OCI-LY7 (cell line): Measurements from ENCODE around the gene MPC1.

ENCODE experiments used
- CTCF ChIP-seq: fragments of 200-600 bp; sonication (generic); conservative IDR thresholded peaks from 2 replicates; pipeline ENCODE4 v1.5.1; 2014; ENCODE audit warnings: mild to moderate bottlenecking, antibody characterized with exemption, low read length, moderate library complexity, mixed read lengths
- EZH2phosphoT487 ChIP-seq: fragments of 200-600 bp; sonication (generic); IDR thresholded peaks from 2 replicates; pipeline ENCODE4 v1.6.1; 2018; ENCODE audit warnings: low read depth, borderline replicate concordance, mild to moderate bottlenecking, mixed run types, antibody characterized with exemption, low read length, moderate library complexity, mixed read lengths

GRCh38 chr6:166382933-166383801 lies at the start of gene MPC1:
- TF ChIP-seq CTCF (no peak), EZH2phosphoT487 (no peak)
